Stimulated activated CD4-positive, alpha-beta T cell treated with anti-CD3 and anti-CD28 coated beads, Interleukin-12 subunit alpha, Interleukin-12 subunit beta, amount 100 ng/mL, for 48 hours (primary cell): Measurements from ENCODE around the gene AGPAT2.

ENCODE experiments used
- DNase-seq, 3 donors: peaks; one replicate each; pipeline ENCODE4 v3.0.0-alpha.2; 2020; ENCODE audit warnings: low read depth in 2 of 3, low spot score in 1 of 3

The AGPAT2 gene

GRCh38 chr9:136627703-136628102, 59.6 kb downstream of the AGPAT2 start:
- no peak for DNase-seq

GRCh38 chr9:136626740-136627642, 60.3 kb downstream of the AGPAT2 start:
- no peak for DNase-seq

GRCh38 chr9:136626066-136626725, 61.1 kb downstream of the AGPAT2 start:
- DNase-seq: no peak

- DNase-seq: no peak
These were observed 61.9 kb downstream of the AGPAT2 start for GRCh38 chr9:136625101-136626065.

- no peak for DNase-seq
These were observed 62.9 kb downstream of the AGPAT2 start for GRCh38 chr9:136624184-136624951.

GRCh38 chr9:136623842-136624183, 63.4 kb downstream of the AGPAT2 start:
- DNase-seq: no peak
